ENCODE measurements around the gene SYNE2.

Gene SYNE2

DNA sequence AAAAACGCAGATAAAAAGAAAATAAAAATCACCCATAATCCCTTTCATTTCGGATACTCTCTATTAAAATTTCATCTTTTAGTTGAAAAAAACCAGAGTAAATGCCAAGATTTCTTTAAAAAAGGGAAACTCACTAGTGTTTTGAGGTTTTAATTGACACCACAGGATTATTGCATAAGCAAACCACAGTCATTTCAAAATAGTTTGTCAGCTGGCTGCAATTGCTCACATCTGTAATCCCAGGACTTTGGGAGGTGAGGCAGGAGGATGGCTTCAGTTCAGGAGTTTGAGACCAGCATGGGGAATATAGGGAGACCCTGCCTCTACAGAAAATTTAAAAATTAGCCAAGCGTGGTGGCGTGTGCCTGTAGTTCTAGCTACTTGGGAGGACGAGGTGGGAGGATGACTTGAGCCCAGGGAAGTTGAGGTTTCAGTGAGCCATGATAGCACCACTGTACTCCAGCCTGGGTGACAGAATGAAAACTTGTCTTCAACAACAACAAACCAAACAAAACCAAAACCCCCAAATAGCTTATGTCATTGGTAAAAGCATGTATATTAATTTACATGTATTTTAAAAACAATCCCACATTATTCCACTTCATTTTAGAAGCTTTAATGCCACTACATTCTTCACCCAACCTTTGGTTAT lies 48.8 kb downstream of the SYNE2 start:
- peak overlapping the region in 1 of 21 experiments; percentile 37 for H3K27ac ChIP-seq
- H3K4me3 ChIP-seq = no peak overlapping the region

GRCh38 chr14:63902375-63902976 lies 49.7 kb downstream of the SYNE2 start:
- Histone ChIP-seq H3K27ac (peak overlapping the region in 2 of 21 experiments; percentile 16 to 21), H3K4me3 (no peak overlapping the region)

GRCh38 chr14:63904724-63905123 lies 51.9 kb downstream of the SYNE2 start:
- no peak overlapping the region for H3K4me3 ChIP-seq
- H3K27ac ChIP-seq = no peak overlapping the region

DNA sequence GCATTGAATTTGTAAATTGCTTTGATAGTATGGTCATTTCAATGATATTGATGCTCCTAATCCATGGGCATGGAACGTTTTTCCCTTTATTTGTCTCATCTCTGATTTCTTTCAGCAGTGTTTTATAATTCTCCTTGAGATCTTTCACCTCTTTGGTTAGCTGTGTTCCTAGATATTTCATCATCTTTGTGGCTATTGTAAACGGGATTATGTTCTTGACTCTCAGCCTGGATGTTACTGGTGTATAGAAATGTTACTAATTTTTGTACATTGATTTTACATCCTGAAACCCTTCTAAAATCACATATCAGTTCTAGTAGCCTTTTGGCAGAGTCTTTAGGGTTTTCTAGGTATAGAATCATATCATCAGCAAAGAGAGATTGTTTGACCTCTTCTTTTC lies 52.6 kb downstream of the SYNE2 start:
- Histone ChIP-seq H3K4me3 (no peak overlapping the region), H3K27ac (no peak overlapping the region)

DNA sequence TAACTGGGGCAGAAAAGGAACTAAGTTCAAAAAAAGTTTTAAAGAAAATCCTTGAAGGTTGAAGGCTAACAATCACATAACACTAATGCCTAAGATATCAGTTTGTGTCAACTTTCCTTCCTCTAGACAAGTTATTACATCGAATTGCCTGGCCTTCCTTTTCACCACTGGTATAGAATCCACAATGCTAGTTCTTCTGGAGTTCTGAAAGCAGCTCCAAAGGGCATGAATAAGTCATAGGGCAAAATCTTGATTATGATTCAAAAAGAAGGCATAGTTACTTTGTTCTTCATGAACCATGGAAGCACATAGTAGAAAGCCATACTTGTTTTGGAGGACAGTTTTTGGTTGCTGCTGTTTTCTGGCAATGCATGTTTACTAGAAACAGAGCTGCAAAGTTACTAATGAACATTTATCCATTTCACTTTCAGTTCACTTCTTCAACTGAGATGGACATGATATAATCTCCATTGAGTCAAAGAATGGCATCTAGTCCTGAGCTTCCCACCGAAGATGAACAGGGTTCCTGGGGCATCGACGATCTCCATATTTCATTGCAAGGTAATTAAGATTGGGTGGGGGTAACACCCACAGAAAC lies 56.0 kb downstream of the SYNE2 start:
- Histone ChIP-seq H3K4me3 (no peak overlapping the region), H3K27ac (peak overlapping the region in 6 of 21 experiments; percentile 7 to 62 (median 35))

GRCh38 chr14:63909984-63910383 lies 57.2 kb downstream of the SYNE2 start:
- Histone ChIP-seq H3K4me3 (no peak overlapping the region), H3K27ac (no peak overlapping the region)

- H3K4me3 ChIP-seq = no peak overlapping the region
- H3K27ac ChIP-seq = no peak overlapping the region
Measured at GRCh38 chr14:63910583-63911363, 58.0 kb downstream of the SYNE2 start.

GRCh38 chr14:63911404-63911803 lies 58.6 kb downstream of the SYNE2 start:
- Histone ChIP-seq H3K4me3 (no peak overlapping the region), H3K27ac (no peak overlapping the region)

- Histone ChIP-seq H3K4me3 (no peak overlapping the region), H3K27ac (no peak overlapping the region)
Measured at GRCh38 chr14:63912286-63912685, 59.5 kb downstream of the SYNE2 start.

DNA sequence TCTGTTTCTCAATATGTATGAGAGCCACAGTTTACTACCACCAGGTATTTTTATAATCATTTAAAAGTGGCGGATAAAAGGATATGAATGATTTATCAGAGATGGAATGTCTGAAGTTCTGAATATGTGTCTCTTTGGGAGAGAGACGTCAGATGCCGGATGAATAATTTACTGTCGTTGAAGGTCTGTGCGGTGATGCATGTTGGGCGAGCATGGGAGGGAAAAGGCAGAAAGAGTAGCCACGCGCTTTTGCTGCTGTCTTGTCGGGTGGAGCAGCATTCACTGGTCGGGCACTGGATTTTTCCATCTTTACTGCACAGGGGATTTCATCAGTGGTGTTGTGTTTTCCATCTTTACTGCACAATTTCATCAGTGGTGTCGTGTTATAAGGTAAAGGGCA lies 65.6 kb downstream of the SYNE2 start:
- no peak overlapping the region for H3K27ac ChIP-seq
- H3K4me3 ChIP-seq = no peak overlapping the region

- Histone ChIP-seq H3K4me3 (no peak overlapping the region), H3K27ac (peak overlapping the region in 13 of 21 experiments; percentile 5 to 69 (median 41))
Measured at GRCh38 chr14:63922696-63923421, 70.1 kb downstream of the SYNE2 start.

DNA sequence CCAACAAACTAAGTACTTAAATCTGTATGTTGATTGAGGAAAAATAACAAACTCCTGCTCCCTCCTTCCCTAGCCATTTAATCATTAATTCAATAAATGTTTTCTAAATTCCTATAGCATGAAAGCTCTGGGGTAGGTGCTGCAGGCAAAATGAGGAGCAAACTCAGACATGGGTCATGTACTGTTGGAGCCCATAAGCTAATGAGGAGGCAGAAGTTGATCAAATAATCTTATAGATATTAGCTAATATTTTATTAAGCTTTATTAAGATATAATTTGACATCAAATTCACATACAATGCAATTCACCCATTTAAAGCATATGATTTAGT lies 70.6 kb downstream of the SYNE2 start:
- Histone ChIP-seq H3K4me3 (no peak overlapping the region), H3K27ac (peak overlapping the region in 7 of 21 experiments; percentile 8 to 69 (median 62))

DNA sequence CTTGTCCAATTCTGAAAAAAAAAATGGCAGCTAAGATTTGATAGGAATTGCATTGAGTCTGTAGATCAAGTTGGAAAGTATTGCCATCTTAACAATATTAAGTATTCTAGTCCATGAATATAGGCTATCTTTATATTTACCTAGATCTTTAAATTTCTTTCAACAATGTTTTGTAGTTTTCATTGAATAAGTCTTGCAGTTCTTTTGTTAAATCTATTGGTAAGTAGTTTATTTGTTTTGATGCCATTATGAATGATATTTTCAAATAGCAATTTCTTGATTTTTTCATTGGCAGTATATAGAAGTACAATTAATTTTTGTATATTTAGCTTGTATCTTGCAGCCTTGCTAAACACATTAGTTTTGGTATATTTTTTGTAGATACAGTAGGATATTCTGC lies 71.6 kb downstream of the SYNE2 start:
- H3K27ac ChIP-seq = no peak overlapping the region

GRCh38 chr14:63926641-63927040 lies 73.8 kb downstream of the SYNE2 start:
- Histone ChIP-seq H3K27ac (no peak overlapping the region), H3K4me3 (no peak overlapping the region)

More for the DNA sequence above, 71.6 kb downstream of the SYNE2 start:
- H3K4me3 ChIP-seq = no peak overlapping the region

GRCh38 chr14:63928744-63929174 lies 76.0 kb downstream of the SYNE2 start:
- Histone ChIP-seq H3K4me3 (no peak overlapping the region), H3K27ac (peak overlapping the region in 3 of 21 experiments; percentile 6 to 44 (median 27))

DNA sequence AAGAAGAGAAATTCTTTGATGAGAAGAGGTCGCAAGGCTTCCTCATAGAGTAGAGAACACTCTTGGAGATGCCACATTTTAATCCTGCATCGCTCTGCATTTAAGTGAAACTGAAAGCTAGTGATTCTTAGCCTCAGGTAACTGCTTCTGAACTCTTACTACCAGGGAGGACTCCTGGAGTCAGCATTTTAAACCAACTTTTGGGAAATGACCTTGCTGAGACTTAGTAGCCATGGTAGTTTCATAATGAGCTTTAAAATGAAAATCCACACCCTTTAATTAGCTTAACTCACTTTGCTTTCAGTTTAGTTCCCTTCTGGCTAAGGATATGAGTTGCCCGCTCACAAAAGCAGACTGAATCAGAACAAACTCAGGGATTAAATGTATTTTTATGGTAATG lies 80.3 kb downstream of the SYNE2 start:
- Histone ChIP-seq H3K27ac (peak overlapping the region in 7 of 21 experiments; percentile 0 to 63 (median 40)), H3K4me3 (no peak overlapping the region)

DNA sequence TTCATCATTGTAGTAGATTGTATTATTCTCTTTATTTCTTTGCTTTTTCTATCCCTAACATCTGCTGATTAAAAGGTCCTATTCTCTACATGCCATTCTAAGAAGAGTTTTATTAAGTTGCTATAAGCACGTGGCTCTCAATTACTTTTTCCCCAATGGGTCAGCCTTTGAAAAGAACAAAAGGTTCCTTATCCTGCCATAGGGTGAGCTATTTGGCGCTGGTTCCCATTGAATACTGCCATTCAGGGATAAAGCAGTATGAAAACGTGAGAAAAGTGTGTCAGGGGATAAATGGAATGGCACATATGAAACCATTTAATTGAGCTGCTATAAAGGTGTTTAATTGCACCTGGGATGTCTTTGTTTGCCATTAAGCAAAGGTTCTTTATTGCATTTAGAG lies 80.9 kb downstream of the SYNE2 start:
- peak overlapping the region in 5 of 21 experiments; percentile 0 to 63 (median 45) for H3K27ac ChIP-seq
- no peak overlapping the region for H3K4me3 ChIP-seq

DNA sequence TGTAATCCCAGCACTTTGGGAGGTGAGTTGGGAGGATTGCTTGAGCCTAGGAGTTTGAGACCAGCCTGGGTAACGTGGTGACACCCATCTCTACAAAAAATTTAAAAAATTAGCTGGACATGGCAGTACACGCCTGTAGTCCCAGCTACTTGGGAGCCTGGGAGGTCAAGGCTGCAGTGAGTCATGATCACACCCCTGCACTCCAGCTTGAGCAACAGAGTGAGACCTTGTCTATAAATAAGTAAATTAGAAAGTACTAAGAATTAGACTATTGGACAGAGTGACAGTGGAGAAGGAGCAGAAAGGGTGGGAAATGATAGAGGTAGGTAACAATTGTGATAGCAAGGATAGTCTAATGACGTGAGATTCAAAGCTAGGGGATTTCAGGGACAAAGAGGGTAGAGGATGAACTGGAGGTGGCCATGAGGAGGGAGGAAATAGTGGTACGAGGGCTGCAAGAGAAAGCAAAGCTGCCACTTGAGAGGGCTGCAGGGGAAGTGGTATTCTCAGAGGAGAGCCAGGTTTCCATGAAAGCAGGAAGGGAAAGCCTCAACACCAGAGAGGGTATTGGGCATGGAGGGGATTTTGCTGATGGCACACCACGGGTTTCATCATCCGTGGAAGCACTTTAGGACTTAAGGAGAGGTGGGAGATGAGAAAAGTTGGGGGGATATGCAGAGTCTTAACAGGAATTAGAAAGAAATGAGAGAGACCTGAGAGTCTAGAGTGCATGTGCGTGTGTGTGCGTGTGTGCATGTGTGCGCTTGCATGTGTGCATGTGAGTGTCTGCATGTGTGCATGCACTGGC lies 85.6 kb downstream of the SYNE2 start:
- no peak overlapping the region for H3K4me3 ChIP-seq
- H3K27ac ChIP-seq = peak overlapping the region in 1 of 21 experiments; percentile 52

DNA sequence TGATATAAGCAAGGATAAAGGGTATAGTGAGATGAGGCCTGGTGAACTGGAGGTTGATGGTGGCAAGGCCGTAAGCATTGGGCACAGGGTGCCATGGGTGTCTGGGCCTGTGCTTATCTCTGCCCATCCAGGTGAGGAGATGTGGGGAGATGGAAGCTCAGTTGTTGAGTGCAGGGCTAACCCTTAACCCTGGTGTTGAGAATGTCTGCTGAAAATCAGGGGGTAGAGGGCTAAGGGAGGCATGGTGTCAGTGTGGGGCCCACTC lies 86.1 kb downstream of the SYNE2 start:
- peak overlapping the region in 1 of 21 experiments; percentile 52 for H3K27ac ChIP-seq
- no peak overlapping the region for H3K4me3 ChIP-seq
